ENCODE results near the gene MKS1. TPM values are rescaled to one million over a fixed set of nuclear protein-coding genes. Genes with fewer than 3 reads are reported as not detected.

Gene MKS1
- total and polyA plus RNA-seq, 7 donors, result 3.0 to 11.0 (median 6.8) TPM

DNA sequence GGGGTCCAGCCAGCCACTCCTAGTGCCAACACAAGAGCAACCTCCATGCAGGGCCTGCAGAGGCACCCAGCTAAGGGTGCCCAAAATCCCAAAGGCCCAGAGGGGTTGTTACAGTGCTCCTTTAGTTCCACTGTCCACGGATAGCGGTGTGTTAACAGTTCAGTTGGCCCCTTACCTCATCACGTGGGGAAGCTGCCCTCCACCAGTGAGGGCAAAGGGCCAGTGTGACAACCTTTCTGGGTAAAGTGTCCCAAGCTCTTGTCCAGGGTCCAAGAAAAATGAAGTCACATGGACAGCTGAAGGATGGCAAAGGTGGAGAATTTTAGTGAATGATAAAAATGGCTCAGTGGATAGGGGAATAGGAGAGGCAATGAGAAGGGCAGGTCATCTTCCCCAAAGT is 8.7 kb upstream of the MKS1 start:
- Histone ChIP-seq H3K9me3 (no peaks in the 10 kb centered on the region), H3K36me3 (no peaks in the 10 kb centered on the region), H3K4me1 (no peaks in the 10 kb centered on the region), H3K4me3 (no peak overlapping the region), H3K27me3 (peaks cover 0 to 7% (median 4%) of the 10 kb centered on the region in 3 donors), H3K27ac (no peak overlapping the region)
- DNase-seq, result no peak
- TF ChIP-seq, protein P1, sequence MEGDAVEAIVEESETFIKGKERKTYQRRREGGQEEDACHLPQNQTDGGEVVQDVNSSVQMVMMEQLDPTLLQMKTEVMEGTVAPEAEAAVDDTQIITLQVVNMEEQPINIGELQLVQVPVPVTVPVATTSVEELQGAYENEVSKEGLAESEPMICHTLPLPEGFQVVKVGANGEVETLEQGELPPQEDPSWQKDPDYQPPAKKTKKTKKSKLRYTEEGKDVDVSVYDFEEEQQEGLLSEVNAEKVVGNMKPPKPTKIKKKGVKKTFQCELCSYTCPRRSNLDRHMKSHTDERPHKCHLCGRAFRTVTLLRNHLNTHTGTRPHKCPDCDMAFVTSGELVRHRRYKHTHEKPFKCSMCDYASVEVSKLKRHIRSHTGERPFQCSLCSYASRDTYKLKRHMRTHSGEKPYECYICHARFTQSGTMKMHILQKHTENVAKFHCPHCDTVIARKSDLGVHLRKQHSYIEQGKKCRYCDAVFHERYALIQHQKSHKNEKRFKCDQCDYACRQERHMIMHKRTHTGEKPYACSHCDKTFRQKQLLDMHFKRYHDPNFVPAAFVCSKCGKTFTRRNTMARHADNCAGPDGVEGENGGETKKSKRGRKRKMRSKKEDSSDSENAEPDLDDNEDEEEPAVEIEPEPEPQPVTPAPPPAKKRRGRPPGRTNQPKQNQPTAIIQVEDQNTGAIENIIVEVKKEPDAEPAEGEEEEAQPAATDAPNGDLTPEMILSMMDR (IDR thresholded peaks at IDR 0.05), result no peak
- TF ChIP-seq POLR2A (IDR thresholded peaks at IDR 0.05) (no peak), POLR2AphosphoS5 (IDR thresholded peaks at IDR 0.05) (no peak), EP300 (IDR thresholded peaks at IDR 0.05) (no peak)
- 79 to 91% methylated on average over 3 of the region's 3 CpGs for WGBS, 2 donors
- intact Hi-C loops (cut with DNase I), result no loop called here

DNA sequence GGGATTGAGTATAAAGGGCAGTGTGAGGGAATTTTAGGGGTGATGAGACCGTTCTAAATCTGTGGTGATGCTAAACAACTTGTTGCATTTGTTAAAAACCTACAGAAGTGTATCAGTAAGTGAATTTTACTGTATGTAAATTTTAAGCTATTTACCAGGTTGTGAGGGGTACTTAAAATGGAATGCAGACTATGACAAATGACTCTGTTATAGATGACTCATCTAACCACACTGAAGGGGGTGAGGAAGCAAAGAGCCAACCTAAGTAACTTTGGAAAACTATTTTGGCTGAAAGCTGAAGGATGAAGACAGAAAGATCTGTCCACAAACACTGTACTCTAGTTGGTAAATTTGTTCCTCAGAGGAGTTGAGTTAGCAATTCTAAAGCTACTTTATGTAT is 5.3 kb upstream of the MKS1 start:
- DNase-seq, result no peak
- 52 to 57% methylated on average over 1 of the region's 1 CpG for WGBS, 2 donors
- Histone ChIP-seq H3K27me3 (peaks cover 0 to 7% (median 0%) of the 10 kb centered on the region in 3 donors), H3K4me1 (peaks cover 0 to 7% (median 3%) of the 10 kb centered on the region in 4 donors), H3K36me3 (no peaks in the 10 kb centered on the region), H3K27ac (no peak overlapping the region), H3K4me3 (no peak overlapping the region), H3K9me3 (no peaks in the 10 kb centered on the region)
- intact Hi-C loops (cut with DNase I), result no loop called here
- TF ChIP-seq, protein P1 (IDR thresholded peaks at IDR 0.05), result no peak
- TF ChIP-seq POLR2A (IDR thresholded peaks at IDR 0.05), result no peak
- no peak for TF ChIP-seq EP300 (IDR thresholded peaks at IDR 0.05)
- no peak for TF ChIP-seq POLR2AphosphoS5 (IDR thresholded peaks at IDR 0.05)

DNA sequence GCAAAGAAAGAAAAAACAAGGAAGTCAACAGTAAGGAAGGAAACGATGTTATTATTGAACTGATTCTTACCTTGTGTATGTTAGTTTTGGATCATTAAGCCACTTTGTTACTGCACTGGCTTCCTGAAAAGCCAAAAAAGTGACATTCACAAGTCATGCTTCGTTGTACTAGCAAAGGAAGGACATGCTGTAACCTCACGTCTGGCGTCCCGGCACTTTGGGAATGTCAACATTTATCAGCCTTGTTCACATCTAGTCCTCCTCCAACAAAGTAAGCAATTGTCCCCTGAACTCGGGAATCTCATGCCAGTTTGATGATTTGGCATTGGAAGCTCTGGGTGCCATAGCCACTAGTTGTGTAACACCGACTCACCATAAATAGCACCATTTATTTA is 731 bp upstream of the MKS1 start:
- 62 to 71% methylated on average over 7 of the region's 7 CpGs for WGBS, 2 donors
- Histone ChIP-seq H3K36me3 (peaks cover 0 to 22% (median under 1%) of the 10 kb centered on the region in 4 donors), H3K4me1 (peaks cover 0 to 11% (median 5%) of the 10 kb centered on the region in 4 donors), H3K27ac (peak overlapping the region; percentile 68 to 89 (median 80)), H3K27me3 (no peaks in the 10 kb centered on the region), H3K9me3 (no peaks in the 10 kb centered on the region), H3K4me3 (peak overlapping the region; percentile 62 to 82 (median 78))
- DNase-seq, result no peak
- TF ChIP-seq, protein P1 (IDR thresholded peaks at IDR 0.05), result no peak
- TF ChIP-seq POLR2A (IDR thresholded peaks at IDR 0.05), result no peak
- no peak for TF ChIP-seq EP300 (IDR thresholded peaks at IDR 0.05)
- no peak for TF ChIP-seq POLR2AphosphoS5 (IDR thresholded peaks at IDR 0.05)
- intact Hi-C loops (cut with DNase I), result loop anchor here (5.0 to 10.0 kb wide), 2 partner anchors 103 to 965 kb away; partner anchors contain the start of gene MSI2

DNA sequence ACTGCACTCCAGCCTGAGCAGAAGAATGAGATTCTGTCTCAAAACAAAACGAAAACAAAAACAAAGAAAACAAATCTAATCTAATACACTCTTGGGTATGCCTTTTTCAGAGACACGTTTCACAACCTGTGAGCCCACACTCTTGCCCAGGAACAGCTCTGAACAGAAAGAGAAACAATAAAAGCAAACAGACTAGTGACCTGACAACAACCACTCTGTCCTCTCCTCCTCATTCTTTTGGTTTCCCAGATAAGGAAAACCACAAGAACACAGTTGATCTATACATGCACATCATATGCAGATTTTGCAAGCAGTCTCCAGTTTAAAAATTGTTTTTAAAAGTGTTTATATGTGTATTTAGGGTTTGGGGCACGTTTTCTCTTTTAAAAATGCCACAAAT is 1.3 kb downstream of the MKS1 start:
- Histone ChIP-seq H3K9me3 (no peaks in the 10 kb centered on the region), H3K27me3 (no peaks in the 10 kb centered on the region), H3K36me3 (peaks cover 0 to 42% (median 4%) of the 10 kb centered on the region in 4 donors), H3K27ac (no peak overlapping the region), H3K4me3 (no peak overlapping the region), H3K4me1 (peaks cover 0 to 11% (median 5%) of the 10 kb centered on the region in 4 donors)
- intact Hi-C loops (cut with DNase I), result loop anchor here (5.0 to 10.0 kb wide), 2 partner anchors 105 to 963 kb away; partner anchors contain the start of gene MSI2
- no peak for DNase-seq
- WGBS, 2 donors, result 81 to 83% methylated on average over 3 of the region's 3 CpGs
- TF ChIP-seq POLR2AphosphoS5 (IDR thresholded peaks at IDR 0.05) (no peak), EP300 (IDR thresholded peaks at IDR 0.05) (no peak), POLR2A (IDR thresholded peaks at IDR 0.05) (no peak)
- TF ChIP-seq, protein P1 (IDR thresholded peaks at IDR 0.05), result no peak

DNA sequence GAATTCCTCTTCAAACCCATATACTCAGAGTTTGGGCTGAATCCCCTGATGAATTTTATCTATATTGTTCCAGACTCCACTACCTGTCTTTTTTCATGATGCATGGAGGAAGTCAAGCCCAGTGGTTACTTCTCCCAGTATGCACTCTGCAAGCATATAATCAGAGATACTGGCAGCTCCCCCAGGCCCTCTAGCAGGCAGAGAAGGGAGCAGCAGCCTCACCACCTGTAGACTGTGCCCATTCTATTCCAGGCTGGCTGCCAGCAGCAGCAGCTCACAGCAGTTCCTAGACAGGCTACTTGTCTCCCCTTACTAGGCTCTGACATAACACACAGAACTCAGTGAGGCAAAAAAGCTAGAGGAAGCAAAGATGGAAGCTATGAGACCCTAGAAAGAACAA is 3.4 kb downstream of the MKS1 start:
- intact Hi-C loops (cut with DNase I), result loop anchor here (5.0 to 10.0 kb wide), 2 partner anchors 107 to 961 kb away; partner anchors contain the start of gene MSI2
- Histone ChIP-seq H3K27ac (no peak overlapping the region), H3K4me1 (peaks cover 0 to 11% (median 5%) of the 10 kb centered on the region in 4 donors), H3K9me3 (no peaks in the 10 kb centered on the region), H3K36me3 (peaks cover 7 to 63% (median 11%) of the 10 kb centered on the region in 4 donors), H3K4me3 (no peak overlapping the region), H3K27me3 (no peaks in the 10 kb centered on the region)
- no peak for DNase-seq
- TF ChIP-seq, protein P1 (IDR thresholded peaks at IDR 0.05), result no peak
- no peak for TF ChIP-seq POLR2AphosphoS5 (IDR thresholded peaks at IDR 0.05)

Measured in sigmoid colon (tissue), 7 donors.